ENCODE data around the gene GULP1. TPM values are rescaled to one million over a fixed set of nuclear protein-coding genes. Genes with fewer than 3 reads are reported as not detected.
A peak's percentile ranks its signal among the peaks of the same experiment; 100 is the strongest.
"Not testable (repeated sequence)": the region's sequence is repeated elsewhere in the genome, so short reads cannot be mapped to it uniquely, and the experiment has no call there.

GULP1 gene
- total RNA-seq, 1 donor = 42.7 TPM

DNA sequence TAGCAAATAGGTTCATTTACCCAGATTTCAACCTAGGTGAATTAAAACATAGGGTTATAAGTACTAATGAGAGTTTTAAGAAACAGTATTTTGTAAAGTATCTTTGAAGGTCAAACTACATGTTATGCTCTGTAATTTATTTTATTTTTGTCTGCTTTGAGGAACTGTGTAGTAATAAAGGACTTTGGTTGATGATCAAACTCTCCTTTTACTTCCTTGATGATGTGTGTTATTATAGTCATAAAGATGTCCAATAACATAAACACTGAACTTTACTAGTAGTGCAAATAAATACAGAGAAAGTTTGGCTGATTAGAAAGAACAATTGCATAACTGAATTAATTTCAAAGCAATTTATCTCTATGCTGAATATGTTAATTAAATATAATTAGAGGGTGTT is 6.3 kb downstream of the GULP1 start:
- H3K4me3 ChIP-seq (ENCODE audit: low read depth, low read length) = no peak overlapping the region
- DNase-seq (ENCODE audit: low read depth) = no peak
- TF ChIP-seq, protein P1, sequence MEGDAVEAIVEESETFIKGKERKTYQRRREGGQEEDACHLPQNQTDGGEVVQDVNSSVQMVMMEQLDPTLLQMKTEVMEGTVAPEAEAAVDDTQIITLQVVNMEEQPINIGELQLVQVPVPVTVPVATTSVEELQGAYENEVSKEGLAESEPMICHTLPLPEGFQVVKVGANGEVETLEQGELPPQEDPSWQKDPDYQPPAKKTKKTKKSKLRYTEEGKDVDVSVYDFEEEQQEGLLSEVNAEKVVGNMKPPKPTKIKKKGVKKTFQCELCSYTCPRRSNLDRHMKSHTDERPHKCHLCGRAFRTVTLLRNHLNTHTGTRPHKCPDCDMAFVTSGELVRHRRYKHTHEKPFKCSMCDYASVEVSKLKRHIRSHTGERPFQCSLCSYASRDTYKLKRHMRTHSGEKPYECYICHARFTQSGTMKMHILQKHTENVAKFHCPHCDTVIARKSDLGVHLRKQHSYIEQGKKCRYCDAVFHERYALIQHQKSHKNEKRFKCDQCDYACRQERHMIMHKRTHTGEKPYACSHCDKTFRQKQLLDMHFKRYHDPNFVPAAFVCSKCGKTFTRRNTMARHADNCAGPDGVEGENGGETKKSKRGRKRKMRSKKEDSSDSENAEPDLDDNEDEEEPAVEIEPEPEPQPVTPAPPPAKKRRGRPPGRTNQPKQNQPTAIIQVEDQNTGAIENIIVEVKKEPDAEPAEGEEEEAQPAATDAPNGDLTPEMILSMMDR (IDR thresholded peaks at IDR 0.05; ENCODE audit: insufficient read depth, low read length) = no peak

- not testable (repeated sequence) for DNase-seq (ENCODE audit: low read depth); H3K4me3 ChIP-seq (ENCODE audit: low read depth, low read length)
Observed at GRCh38 chr2:188298937-188299371, 7.3 kb downstream of the GULP1 start.

DNA sequence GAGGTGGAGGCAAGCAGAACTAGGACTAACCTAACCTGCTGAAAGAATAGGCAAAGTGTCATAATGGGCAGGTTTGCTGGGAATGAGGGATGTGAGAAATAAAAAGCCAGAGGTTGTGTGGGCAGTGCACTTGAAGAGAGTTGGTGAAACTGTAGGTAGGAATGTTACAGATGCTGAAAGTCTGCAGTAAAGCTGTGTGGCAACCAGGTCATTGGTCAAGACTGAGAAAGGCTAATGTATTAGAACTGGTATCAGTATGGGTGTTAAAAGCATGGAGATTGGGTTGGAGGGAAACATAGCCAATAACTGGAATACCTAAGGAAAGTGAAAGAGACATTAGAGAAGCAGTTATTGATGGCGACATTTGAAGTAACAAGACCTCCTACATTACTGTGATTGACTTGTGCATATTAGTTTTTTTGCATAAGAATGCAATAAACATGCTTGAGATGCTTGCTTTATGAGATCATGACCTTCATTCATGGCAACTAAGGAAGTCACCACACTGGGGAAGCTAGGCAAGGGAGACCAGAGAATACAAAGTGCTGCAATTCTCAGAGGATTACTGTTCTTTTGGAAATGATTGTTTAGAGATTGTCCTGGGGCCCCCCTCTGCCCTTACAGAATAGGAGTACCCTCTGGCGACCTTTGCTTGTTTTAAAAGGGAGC is 11.8 kb downstream of the GULP1 start:
- DNase-seq (ENCODE audit: low read depth) = peak; percentile 41
- TF ChIP-seq, protein P1 (IDR thresholded peaks at IDR 0.05; ENCODE audit: insufficient read depth, low read length) = no peak
- H3K4me3 ChIP-seq (ENCODE audit: low read depth, low read length) = no peak overlapping the region

GRCh38 chr2:188305271-188305670 is 13.6 kb downstream of the GULP1 start:
- TF ChIP-seq, protein P1 (IDR thresholded peaks at IDR 0.05; ENCODE audit: insufficient read depth, low read length) = no peak
- DNase-seq (ENCODE audit: low read depth) = no peak
- no peak overlapping the region for H3K4me3 ChIP-seq (ENCODE audit: low read depth, low read length)

- DNase-seq (ENCODE audit: low read depth) = no peak
- TF ChIP-seq, protein P1 (IDR thresholded peaks at IDR 0.05; ENCODE audit: insufficient read depth, low read length) = no peak
- no peak overlapping the region for H3K4me3 ChIP-seq (ENCODE audit: low read depth, low read length)
Observed at GRCh38 chr2:188306271-188306670, 14.6 kb downstream of the GULP1 start.

DNA sequence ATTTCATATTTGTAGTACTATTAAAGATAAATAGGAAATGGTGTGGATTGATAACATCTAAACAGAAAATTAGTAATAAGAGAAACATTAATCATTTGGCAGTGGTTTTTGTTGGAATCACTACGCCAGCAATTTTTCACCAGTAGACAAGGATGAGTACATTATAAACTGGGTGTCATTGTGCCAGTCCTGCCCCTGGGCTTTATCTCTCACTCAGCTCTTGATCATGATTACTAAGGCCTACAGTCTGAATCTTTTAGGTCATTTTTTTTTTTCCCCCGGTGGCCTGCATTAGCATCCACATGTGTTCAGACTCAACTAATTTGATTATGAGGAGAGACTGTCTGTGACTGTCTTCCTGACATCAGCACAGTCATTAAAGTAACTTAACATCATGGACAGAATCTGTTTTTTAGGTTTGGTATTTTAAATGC is 16.2 kb downstream of the GULP1 start:
- TF ChIP-seq, protein P1 (IDR thresholded peaks at IDR 0.05; ENCODE audit: insufficient read depth, low read length) = no peak
- H3K4me3 ChIP-seq (ENCODE audit: low read depth, low read length) = no peak overlapping the region
- no peak for DNase-seq (ENCODE audit: low read depth)

DNA sequence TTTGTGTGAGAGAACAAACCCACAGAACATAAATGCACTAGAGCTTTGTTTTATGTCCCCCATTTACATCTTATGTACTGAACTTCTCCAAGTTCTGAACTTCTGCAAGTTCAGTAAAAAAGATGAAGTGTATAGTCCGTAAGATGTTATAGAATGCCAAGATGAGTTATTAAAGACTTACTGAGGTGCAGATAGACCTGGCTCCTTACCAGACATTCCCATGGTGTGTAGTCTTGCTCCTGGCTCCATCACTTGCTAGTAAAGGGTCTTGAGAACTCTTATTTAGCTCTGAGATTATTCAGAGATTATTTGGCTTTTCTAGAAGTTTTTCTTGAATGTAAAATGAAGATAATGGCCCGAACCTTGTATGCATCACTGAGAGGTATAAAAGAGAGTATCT is 16.8 kb downstream of the GULP1 start:
- no peak overlapping the region for H3K4me3 ChIP-seq (ENCODE audit: low read depth, low read length)
- TF ChIP-seq, protein P1 (IDR thresholded peaks at IDR 0.05; ENCODE audit: insufficient read depth, low read length) = no peak
- peak; percentile 26 for DNase-seq (ENCODE audit: low read depth)
